PC-3 (cell line): ENCODE data around the gene CDK7. TPM values are rescaled to one million over a fixed set of nuclear protein-coding genes. Genes with fewer than 3 reads are reported as not detected.

Source experiments
- ATAC-seq: fragments of 200-7000 bp; cut with Tn5 transposase; 2 replicates; pipeline ENCODE4 v1.9.1; 2020; ENCODE audit warnings: mild to moderate bottlenecking, moderate library complexity
- BruUV-seq: library from RNA; stranded (reverse); fragments of 400-500 nt; replicated peaks from 2 replicates; lab custom pipeline; 2021; lab: Mats Ljungman, UMichigan
- CTCF ChIA-PET: fragments of 300-600 bp; sonication (Branson Sonifier 250); formaldehyde crosslinking; loops from one replicate; lab custom pipeline; 2022; ENCODE audit warnings: antibody characterized with exemption; lab: Charles Lee
- POLR2A ChIA-PET: fragments of 300-600 bp; sonication (Branson Sonifier 250); formaldehyde crosslinking; loops from one replicate; lab custom pipeline; 2022; ENCODE audit warnings: antibody characterized with exemption; ENCODE audit not compliant: unreplicated experiment; lab: Charles Lee
- DNase-seq: peaks from one replicate; pipeline ENCODE4 v3.0.0-alpha.2; 2015
- H2AFZ ChIP-seq: fragments of 300-600 bp; sonication (generic); 2 replicates; pipeline ENCODE4 v1.6.0; 2016; ENCODE audit warnings: antibody characterized with exemption, low read length
- H3F3A ChIP-seq: fragments of 300-600 bp; sonication (generic); one replicate; pipeline ENCODE4 v1.6.0; 2017; ENCODE audit warnings: antibody characterized with exemption, low read length, control low read depth, mild to moderate bottlenecking; ENCODE audit not compliant: unreplicated experiment
- H3K27ac ChIP-seq: fragments of 300-600 bp; sonication (generic); 2 replicates; pipeline ENCODE4 v1.5.1; 2016; ENCODE audit warnings: mild to moderate bottlenecking, low read length
- H3K27me3 ChIP-seq: fragments of 300-600 bp; sonication (generic); 2 replicates; pipeline ENCODE4 v1.6.1; 2016; ENCODE audit warnings: low read length, mixed read lengths
- H3K36me3 ChIP-seq: fragments of 300-600 bp; sonication (generic); 2 replicates; pipeline ENCODE4 v1.6.1; 2016; ENCODE audit warnings: low read depth, mixed run types, low read length, mixed read lengths
- H3K4me1 ChIP-seq: fragments of 300-600 bp; sonication (generic); 2 replicates; pipeline ENCODE4 v1.5.1; 2016; ENCODE audit warnings: low read length; ENCODE audit not compliant: insufficient read depth
- H3K4me2 ChIP-seq: fragments of 300-600 bp; sonication (generic); 2 replicates; pipeline ENCODE4 v1.6.0; 2016; ENCODE audit warnings: low read length
- H3K4me3 ChIP-seq: fragments of 300-600 bp; sonication (generic); 2 replicates; pipeline ENCODE4 v1.5.1; 2016; ENCODE audit warnings: mild to moderate bottlenecking, low read length, mixed read lengths
- H3K79me2 ChIP-seq: fragments of 300-600 bp; sonication (generic); 2 replicates; pipeline ENCODE4 v1.6.1; 2017; ENCODE audit warnings: low read length, mixed read lengths
- H3K9ac ChIP-seq: fragments of 300-600 bp; sonication (generic); 2 replicates; pipeline ENCODE4 v1.6.0; 2016; ENCODE audit warnings: mild to moderate bottlenecking, low read length
- H3K9me2 ChIP-seq: fragments of 300-600 bp; sonication (generic); replicated peaks from 2 replicates; pipeline ENCODE4 v1.6.1; 2016; ENCODE audit warnings: mixed run types, low read length, mixed read lengths
- H3K9me3 ChIP-seq: fragments of 300-600 bp; sonication (generic); 2 replicates; pipeline ENCODE4 v1.6.1; 2016; ENCODE audit warnings: low read length, mixed read lengths
- H4K20me1 ChIP-seq: fragments of 300-600 bp; sonication (generic); 2 replicates; pipeline ENCODE4 v1.6.1; 2016; ENCODE audit warnings: low read length, mixed read lengths
- EZH2 ChIP-seq: fragments of 300-600 bp; sonication (generic); IDR thresholded peaks from one replicate; pipeline ENCODE4 v1.6.1; 2017; ENCODE audit warnings: antibody characterized with exemption, mild to moderate bottlenecking, low read length; ENCODE audit not compliant: unreplicated experiment
- EZH2phosphoT487 ChIP-seq: fragments of 300-600 bp; sonication (generic); IDR thresholded peaks from 2 replicates; pipeline ENCODE4 v1.6.1; 2018; ENCODE audit warnings: mild to moderate bottlenecking, antibody characterized with exemption, low read length, borderline replicate concordance
- intact Hi-C: fragments of 100-400 bp; cut with micrococcal nuclease; formaldehyde crosslinking; loops from 2 replicates; pipeline ENCODE4 v1.9.0; 2023
- total RNA-seq: library from RNA; depleted of rRNA; stranded (reverse); fragments of >200 nt; gene quantifications from 2 replicates; pipeline ENCODE4 v1.2.3, GENCODE V29; 2014
- TF ChIP-seq, protein P1 (sequence below): fragments of 300-600 bp; sonication (generic); conservative IDR thresholded peaks from 2 replicates; pipeline ENCODE4 v1.5.1; 2017; ENCODE audit warnings: antibody characterized with exemption, low read depth, mild to moderate bottlenecking, low read length

The CDK7 gene
- total RNA-seq, 1 experiment from 2014 or later: 26.6 TPM

DNA sequence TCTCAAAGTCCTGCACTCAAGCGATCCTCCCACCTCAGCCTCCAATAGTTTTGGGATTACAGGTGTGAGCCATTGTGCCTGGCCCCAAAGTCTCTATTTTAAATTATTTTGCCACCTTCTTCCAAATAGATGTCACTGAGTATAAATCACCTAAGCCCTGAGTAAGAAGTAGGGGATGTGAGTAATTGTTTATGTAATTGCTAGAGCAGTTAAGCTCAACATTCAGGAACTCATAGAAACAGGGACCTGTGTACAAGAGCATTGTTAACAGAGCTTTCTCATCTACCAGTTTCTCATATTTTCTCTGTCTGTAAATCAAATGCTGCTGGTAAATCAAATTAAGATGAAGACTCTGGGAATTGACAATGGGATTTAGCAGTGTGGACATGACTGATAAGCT lies 26.3 kb downstream of the CDK7 start:
- no TSS peak for BruUV-seq
- intact Hi-C loops: no loop called here
- no peaks in the 10 kb centered on the region; the same call in none of the 2 replicates for H3K4me1 ChIP-seq
- no peaks in the 10 kb centered on the region for H3K9me2 ChIP-seq
- no peaks in the 10 kb centered on the region for H4K20me1 ChIP-seq
- H3K79me2 ChIP-seq: no peaks in the 10 kb centered on the region
- H3K4me2 ChIP-seq: no peak overlapping the region
- H3K9me3 ChIP-seq: no peaks in the 10 kb centered on the region
- ChIA-PET CTCF (interaction anchor here (1.0 kb wide), 1 partner anchor 168 kb away, joined by 3 read pairs; no protein-coding TSS in a partner anchor), POLR2A (interaction anchor here (0.7 kb wide), 1 partner anchor 10 kb away, joined by 16 read pairs; no protein-coding TSS in a partner anchor)
- H3K4me3 ChIP-seq: no peak overlapping the region
- no peaks in the 10 kb centered on the region for H3F3A ChIP-seq
- DNase-seq (peak; percentile 19), ATAC-seq (peak; percentile 80)
- H2AFZ ChIP-seq: no peak overlapping the region
- peaks cover 17% of the 10 kb centered on the region; the same call in 1 of the 2 replicates for H3K36me3 ChIP-seq
- TF ChIP-seq, protein P1, sequence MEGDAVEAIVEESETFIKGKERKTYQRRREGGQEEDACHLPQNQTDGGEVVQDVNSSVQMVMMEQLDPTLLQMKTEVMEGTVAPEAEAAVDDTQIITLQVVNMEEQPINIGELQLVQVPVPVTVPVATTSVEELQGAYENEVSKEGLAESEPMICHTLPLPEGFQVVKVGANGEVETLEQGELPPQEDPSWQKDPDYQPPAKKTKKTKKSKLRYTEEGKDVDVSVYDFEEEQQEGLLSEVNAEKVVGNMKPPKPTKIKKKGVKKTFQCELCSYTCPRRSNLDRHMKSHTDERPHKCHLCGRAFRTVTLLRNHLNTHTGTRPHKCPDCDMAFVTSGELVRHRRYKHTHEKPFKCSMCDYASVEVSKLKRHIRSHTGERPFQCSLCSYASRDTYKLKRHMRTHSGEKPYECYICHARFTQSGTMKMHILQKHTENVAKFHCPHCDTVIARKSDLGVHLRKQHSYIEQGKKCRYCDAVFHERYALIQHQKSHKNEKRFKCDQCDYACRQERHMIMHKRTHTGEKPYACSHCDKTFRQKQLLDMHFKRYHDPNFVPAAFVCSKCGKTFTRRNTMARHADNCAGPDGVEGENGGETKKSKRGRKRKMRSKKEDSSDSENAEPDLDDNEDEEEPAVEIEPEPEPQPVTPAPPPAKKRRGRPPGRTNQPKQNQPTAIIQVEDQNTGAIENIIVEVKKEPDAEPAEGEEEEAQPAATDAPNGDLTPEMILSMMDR: no peak
- no peak for TF ChIP-seq EZH2
- no peak for TF ChIP-seq EZH2phosphoT487
- 0 out of 2 replicates have a peak overlapping the region, but pooled peaks have one; percentile 25 for H3K27ac ChIP-seq
- no peaks in the 10 kb centered on the region for H3K27me3 ChIP-seq
- no peak overlapping the region for H3K9ac ChIP-seq

- ATAC-seq (peak; percentile 46; the same call in 1 of the 2 replicates), DNase-seq (peak; percentile 7)
- Histone ChIP-seq H3K9ac (no peak overlapping the region), H3F3A (peaks cover 2% of the 10 kb centered on the region), H3K9me2 (no peaks in the 10 kb centered on the region), H3K4me2 (no peak overlapping the region), H3K27me3 (no peaks in the 10 kb centered on the region), H2AFZ (no peak overlapping the region), H3K9me3 (no peaks in the 10 kb centered on the region), H3K36me3 (peaks cover 5% of the 10 kb centered on the region; the same call in 1 of the 2 replicates), H4K20me1 (no peaks in the 10 kb centered on the region), H3K27ac (no peak overlapping the region), H3K4me3 (no peak overlapping the region), H3K79me2 (no peaks in the 10 kb centered on the region), H3K4me1 (no peaks in the 10 kb centered on the region; the same call in 1 of the 2 replicates)
- no TSS peak for BruUV-seq
- TF ChIP-seq, protein P1: peak; percentile 48
- no peak for TF ChIP-seq EZH2phosphoT487
- no peak for TF ChIP-seq EZH2
- ChIA-PET CTCF (no interaction called here), POLR2A (no interaction called here)
- intact Hi-C loops: no loop called here
These were observed 31.2 kb downstream of the CDK7 start for GRCh38 chr5:69265931-69266330.

- Histone ChIP-seq H3K27ac (no peak overlapping the region), H2AFZ (no peak overlapping the region), H3K4me2 (no peak overlapping the region), H4K20me1 (no peaks in the 10 kb centered on the region), H3K9ac (no peak overlapping the region), H3K4me1 (no peaks in the 10 kb centered on the region), H3F3A (peaks cover 2% of the 10 kb centered on the region), H3K79me2 (no peaks in the 10 kb centered on the region), H3K27me3 (no peaks in the 10 kb centered on the region), H3K36me3 (peaks cover 13% of the 10 kb centered on the region; the same call in 1 of the 2 replicates), H3K4me3 (no peak overlapping the region), H3K9me3 (no peaks in the 10 kb centered on the region), H3K9me2 (no peaks in the 10 kb centered on the region)
- ChIA-PET POLR2A (no interaction called here), CTCF (no interaction called here)
- intact Hi-C loops: no loop called here
- TF ChIP-seq, protein P1: no peak
- TF ChIP-seq EZH2 (no peak), EZH2phosphoT487 (no peak)
- no peak for ATAC-seq
- DNase-seq: no peak
- BruUV-seq: no TSS peak
These were observed 34.2 kb downstream of the CDK7 start for GRCh38 chr5:69268899-69269298.
